Measurements from ENCODE around the gene PSEN2. TPM values are rescaled to one million over a fixed set of nuclear protein-coding genes. Genes with fewer than 3 reads are reported as not detected.

PSEN2 gene
- total RNA-seq, 1 experiment from 2014 or later = 17.4 TPM

GRCh38 chr1:226908913-226909312 lies 38.5 kb downstream of the PSEN2 start:
- Histone ChIP-seq H3K23ac (ENCODE audit: insufficient read length, low read depth, low read length) (no peak overlapping the region), H4K8ac (replicated peaks; ENCODE audit: insufficient read length, low read depth, low read length) (no peak overlapping the region), H3K56ac (ENCODE audit: insufficient read length, low read depth, low read length) (no peak overlapping the region), H3K79me1 (ENCODE audit: insufficient read depth, low read depth, low read length, poor library complexity, severe bottlenecking) (no peaks in the 10 kb centered on the region), H4K91ac (ENCODE audit: insufficient read length, low read depth, low read length) (no peak overlapping the region), H3K14ac (ENCODE audit: insufficient read depth, low read length) (no peak overlapping the region), H4K5ac (ENCODE audit: insufficient read length, low read depth, low read length) (no peak overlapping the region), H2BK12ac (ENCODE audit: insufficient read length, low read depth, low read length) (no peak overlapping the region), H3K4ac (ENCODE audit: low read depth, low read length) (no peak overlapping the region), H2BK20ac (ENCODE audit: low read depth, low read length, poor library complexity, severe bottlenecking) (no peak overlapping the region), H4K20me1 (ENCODE audit: control insufficient read depth, insufficient read depth, insufficient read length) (no peaks in the 10 kb centered on the region), H3K27ac (ENCODE audit: insufficient read length, low read depth, low read length) (no peak overlapping the region), H3K4me1 (ENCODE audit: insufficient read depth, low read length) (no peaks in the 10 kb centered on the region; the same call in 1 of the 2 replicates), H3K4me2 (ENCODE audit: insufficient read depth, insufficient read length, low read length) (no peak overlapping the region), H3K18ac (ENCODE audit: insufficient read length, low read depth, low read length) (no peak overlapping the region), H2BK120ac (ENCODE audit: low read depth, low read length, poor library complexity, severe bottlenecking) (no peak overlapping the region), H2AFZ (ENCODE audit: low read length) (no peak overlapping the region), H3K23me2 (ENCODE audit: insufficient read length, low read depth, low read length, poor library complexity, severe bottlenecking) (no peaks in the 10 kb centered on the region), H2BK15ac (ENCODE audit: low read depth, low read length) (no peak overlapping the region), H2AK5ac (ENCODE audit: insufficient read length, low read length) (no peak overlapping the region), H3K9ac (ENCODE audit: extremely low read depth, insufficient read length, low read length) (no peak overlapping the region), H3K27me3 (ENCODE audit: insufficient read depth, low read length) (no peaks in the 10 kb centered on the region), H3K79me2 (ENCODE audit: insufficient read depth, low read length) (no peaks in the 10 kb centered on the region), H2BK5ac (ENCODE audit: insufficient read length, low read length) (no peak overlapping the region), H3K9me3 (ENCODE audit: control insufficient read depth, low read depth, low read length) (no peaks in the 10 kb centered on the region), H3T11ph (ENCODE audit: low read length) (no peak overlapping the region)
- TF ChIP-seq, protein P1, sequence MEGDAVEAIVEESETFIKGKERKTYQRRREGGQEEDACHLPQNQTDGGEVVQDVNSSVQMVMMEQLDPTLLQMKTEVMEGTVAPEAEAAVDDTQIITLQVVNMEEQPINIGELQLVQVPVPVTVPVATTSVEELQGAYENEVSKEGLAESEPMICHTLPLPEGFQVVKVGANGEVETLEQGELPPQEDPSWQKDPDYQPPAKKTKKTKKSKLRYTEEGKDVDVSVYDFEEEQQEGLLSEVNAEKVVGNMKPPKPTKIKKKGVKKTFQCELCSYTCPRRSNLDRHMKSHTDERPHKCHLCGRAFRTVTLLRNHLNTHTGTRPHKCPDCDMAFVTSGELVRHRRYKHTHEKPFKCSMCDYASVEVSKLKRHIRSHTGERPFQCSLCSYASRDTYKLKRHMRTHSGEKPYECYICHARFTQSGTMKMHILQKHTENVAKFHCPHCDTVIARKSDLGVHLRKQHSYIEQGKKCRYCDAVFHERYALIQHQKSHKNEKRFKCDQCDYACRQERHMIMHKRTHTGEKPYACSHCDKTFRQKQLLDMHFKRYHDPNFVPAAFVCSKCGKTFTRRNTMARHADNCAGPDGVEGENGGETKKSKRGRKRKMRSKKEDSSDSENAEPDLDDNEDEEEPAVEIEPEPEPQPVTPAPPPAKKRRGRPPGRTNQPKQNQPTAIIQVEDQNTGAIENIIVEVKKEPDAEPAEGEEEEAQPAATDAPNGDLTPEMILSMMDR (conservative IDR thresholded peaks at IDR 0.05) = no peak
- H3K27me3 Mint-ChIP-seq (ENCODE audit: low read depth) = no peaks in the 10 kb centered on the region
- no peaks in the 10 kb centered on the region for H3K9me3 Mint-ChIP-seq
- H3K27ac Mint-ChIP-seq = no peak overlapping the region
- WGBS (ENCODE audit: extremely low coverage, insufficient read length, low lambda C conversion rate) = no CpG with 5 or more reads among the region's 1 CpG
- H3K4me1 Mint-ChIP-seq = peaks cover 5 to 9% of the 10 kb centered on the region in 2 experiments
- no peak for DNase-seq
- no peak overlapping the region for H3K4me3 Mint-ChIP-seq
- H3K36me3 Mint-ChIP-seq (ENCODE audit: insufficient read depth in 1 of 3, low read depth in 3 of 3) = peaks cover 0 to 3% (median 0%) of the 10 kb centered on the region in 3 experiments; a peak in 2 of 7 replicates
